Epithelial cell of esophagus (primary cell): ENCODE results near the gene EXD3.

Experiments used
- DNase-seq: peaks from one replicate; pipeline ENCODE4 v3.0.0; 2010; ENCODE audit warnings: low read depth
- H3K4me3 ChIP-seq: 2 replicates; pipeline ENCODE4 v1.5.1; 2011; ENCODE audit warnings: mild to moderate bottlenecking, low read length, control low read depth
- CTCF ChIP-seq: IDR thresholded peaks from 2 replicates; pipeline ENCODE4 v1.5.1; 2011; ENCODE audit warnings: low read depth, mild to moderate bottlenecking, low read length, control low read depth, inconsistent platforms; ENCODE audit not compliant: insufficient read depth; ENCODE audit errors: missing control alignments

The EXD3 gene

GRCh38 chr9:137465000-137465719, 42.2 kb upstream of the EXD3 start:
- no peak for TF ChIP-seq CTCF
- H3K4me3 ChIP-seq = no peak overlapping the region
- no peak for DNase-seq

- no peak for DNase-seq
- no peak overlapping the region for H3K4me3 ChIP-seq
- no peak for TF ChIP-seq CTCF
Observed at GRCh38 chr9:137464291-137464999, 41.5 kb upstream of the EXD3 start.

- no peak for DNase-seq
- no peak for TF ChIP-seq CTCF
Observed at GRCh38 chr9:137463931-137464290, 40.9 kb upstream of the EXD3 start.

GRCh38 chr9:137462986-137463930, 40.3 kb upstream of the EXD3 start:
- TF ChIP-seq CTCF = no peak
- no peak overlapping the region for H3K4me3 ChIP-seq
- no peak for DNase-seq

More at GRCh38 chr9:137463931-137464290, 40.9 kb upstream of the EXD3 start:
- H3K4me3 ChIP-seq = no peak overlapping the region

- no peak for DNase-seq
- TF ChIP-seq CTCF = no peak
- no peak overlapping the region for H3K4me3 ChIP-seq
Observed at GRCh38 chr9:137462396-137462985, 39.5 kb upstream of the EXD3 start.

- no peak overlapping the region for H3K4me3 ChIP-seq
- no peak for TF ChIP-seq CTCF
- peak; percentile 36 for DNase-seq
Observed at GRCh38 chr9:137461663-137462395, 38.9 kb upstream of the EXD3 start.
